Stimulated activated CD4-positive, alpha-beta T cell treated with anti-CD3 and anti-CD28 coated beads, Interleukin-15, amount 100 ng/mL, for 48 hours (primary cell): Measurements from ENCODE around the gene TTC21B.

ENCODE experiments used
- DNase-seq, 2 donors: peaks; one replicate each; pipeline ENCODE4 v3.0.0-alpha.2; 2020; ENCODE audit warnings: low read depth in 2 of 2

Gene TTC21B

DNA sequence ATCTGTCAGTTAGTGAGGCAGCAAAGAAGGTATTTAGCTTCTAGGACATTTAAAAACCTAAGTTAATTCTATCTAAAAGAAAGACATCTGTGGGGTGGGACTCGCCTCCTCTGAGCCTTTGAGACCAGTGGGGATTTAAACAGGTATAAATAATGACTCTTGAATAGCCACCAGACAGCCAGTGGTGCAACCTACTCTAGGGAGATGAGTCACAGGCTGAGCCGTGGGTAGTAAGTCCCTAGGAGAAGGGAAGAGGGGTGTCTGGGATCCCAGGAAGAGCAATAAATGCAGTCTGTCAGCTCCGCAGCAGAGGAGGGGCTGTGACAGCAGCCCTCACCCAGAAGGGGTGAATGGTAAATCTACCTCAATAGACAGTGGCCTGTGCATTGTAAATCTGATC, 116.5 kb downstream of the TTC21B start:
- no peak for DNase-seq

DNA sequence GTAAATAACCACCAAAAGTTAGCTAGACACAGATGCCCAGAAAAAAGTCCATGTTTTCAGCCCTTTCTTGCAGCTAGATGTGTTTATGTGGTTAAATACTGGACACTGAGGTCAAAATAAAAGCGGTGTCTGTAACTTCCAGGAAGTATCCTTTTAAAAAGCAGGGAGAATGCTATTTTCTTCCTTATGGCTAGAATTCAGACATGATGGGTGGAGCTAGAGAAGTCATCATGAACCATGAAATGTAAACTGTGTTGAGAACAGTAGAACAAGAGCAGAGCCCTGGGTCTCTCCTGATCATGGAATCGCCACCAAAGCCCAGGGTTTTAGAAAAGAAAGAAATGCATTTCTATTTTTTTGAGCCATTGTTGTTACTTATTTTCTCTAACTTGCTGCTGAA, 118.2 kb downstream of the TTC21B start:
- no peak for DNase-seq

DNA sequence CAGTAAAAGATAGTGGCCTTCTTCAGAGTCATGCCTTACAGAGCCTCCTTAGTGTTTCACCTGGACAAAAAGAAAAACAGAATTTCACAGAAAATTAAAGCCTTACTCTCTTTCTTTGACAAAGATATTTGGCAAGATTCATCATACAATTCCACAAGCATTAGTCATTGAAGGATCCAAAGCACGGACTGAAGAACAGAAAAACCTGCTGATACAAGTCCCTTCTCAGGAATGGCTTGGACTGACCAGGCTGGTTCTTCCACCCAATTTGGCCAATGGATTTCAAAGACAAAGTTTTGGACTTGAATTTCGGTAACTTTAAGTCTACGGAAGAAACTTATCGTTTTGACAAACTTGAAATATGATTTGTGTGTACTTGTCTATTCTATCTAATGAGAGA, 120.4 kb downstream of the TTC21B start:
- no peak for DNase-seq

DNA sequence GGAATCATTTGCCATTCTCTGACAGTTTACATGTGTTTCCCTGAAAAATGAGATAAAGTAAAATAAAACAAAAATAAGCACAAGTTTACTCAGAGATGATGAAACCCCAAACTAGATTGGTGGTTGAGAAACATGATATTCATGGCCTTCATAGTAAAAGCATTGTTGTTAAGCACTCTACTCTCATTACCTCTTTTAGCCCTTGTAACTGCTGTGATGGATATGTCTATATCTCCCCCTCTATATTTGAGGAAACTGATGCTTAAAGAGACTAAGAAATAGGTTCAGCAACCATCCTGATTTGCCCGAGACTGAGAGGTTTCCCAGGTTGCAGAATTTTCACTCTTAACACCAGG, 125.7 kb downstream of the TTC21B start:
- no peak for DNase-seq

DNA sequence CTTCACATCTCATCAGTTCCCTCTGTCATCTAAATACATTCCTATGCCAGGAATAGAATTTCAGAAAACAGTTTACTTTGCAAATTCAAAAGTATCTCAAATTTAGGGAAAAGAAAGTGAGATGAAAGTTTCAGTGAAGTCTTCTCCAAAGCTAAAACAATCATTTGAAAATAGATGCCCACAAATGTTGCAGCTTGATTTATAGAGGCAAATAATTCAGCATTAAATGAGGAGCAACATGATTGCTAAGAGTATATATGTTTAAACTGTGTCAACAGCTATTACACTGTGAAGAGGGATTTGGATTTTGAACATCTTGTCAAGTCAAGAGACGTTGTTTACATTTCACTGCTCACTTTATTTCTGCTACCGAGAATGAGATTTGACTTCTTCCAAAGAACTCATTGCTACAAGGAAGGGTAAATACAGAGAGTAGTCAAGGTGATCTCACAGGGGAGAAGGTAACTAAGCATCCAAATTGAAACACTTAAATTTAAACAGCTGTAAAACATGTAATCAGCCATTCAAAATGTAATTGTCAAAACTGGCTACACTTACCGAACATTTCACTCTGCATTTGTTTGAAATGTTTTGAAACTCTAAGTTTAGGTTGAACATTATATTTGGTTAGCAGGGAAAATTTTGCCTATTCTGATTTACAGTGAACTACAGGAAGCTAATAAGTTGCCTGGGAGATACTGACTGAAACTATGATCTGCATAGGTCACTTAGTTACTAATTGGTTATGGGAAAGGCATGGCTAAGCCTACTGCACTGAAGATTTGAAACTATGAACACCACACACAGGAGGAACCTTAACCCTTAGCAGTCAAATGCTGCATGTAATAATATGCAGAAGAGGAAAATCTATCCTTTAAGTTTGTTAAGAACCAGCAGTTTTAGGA, 126.3 kb downstream of the TTC21B start:
- no peak for DNase-seq

DNA sequence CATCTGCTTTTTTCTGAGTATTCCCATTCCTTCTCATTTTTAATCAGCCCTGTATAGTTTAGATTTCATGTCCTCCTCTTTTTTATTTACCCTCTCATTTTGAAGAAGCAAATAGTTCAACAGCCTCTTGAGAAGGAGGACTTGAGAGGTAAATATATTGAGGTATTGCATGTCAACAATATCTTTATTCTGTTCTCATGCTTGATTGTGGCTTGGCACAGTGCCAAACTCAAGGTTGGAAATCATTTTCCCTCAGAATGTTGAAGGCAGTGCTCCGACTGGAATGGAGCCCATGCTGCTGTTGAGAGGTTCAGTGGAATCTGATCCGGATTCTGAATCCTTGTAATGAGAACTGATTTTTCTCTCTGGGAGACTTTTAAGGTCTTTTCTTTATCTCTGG, 128.5 kb downstream of the TTC21B start:
- no peak for DNase-seq
